PFSK-1 (cell line): ENCODE measurements around the gene CCK.

Experiments used
- FOXP2 ChIP-seq: optimal IDR thresholded peaks from 2 replicates; pipeline ENCODE3; 2011; ENCODE audit warnings: borderline replicate concordance, control low read depth, inconsistent platforms; ENCODE audit not compliant: insufficient read depth; ENCODE audit errors: extremely low read length, extremely low read depth
- POLR2AphosphoS5 ChIP-seq: IDR thresholded peaks from 2 replicates; pipeline ENCODE4 v1.6.1; 2012; ENCODE audit warnings: low read depth, mild to moderate bottlenecking, control low read depth, low read length, moderate library complexity
- REST ChIP-seq, 2 experiments: IDR thresholded peaks; 2 replicates each; pipeline versions ENCODE4 v1.6.1 to v1.8.0; 2011 to 2012; ENCODE audit warnings: low read depth in 2 of 2, low read length in 2 of 2, control low read depth in 1 of 2, inconsistent platforms in 1 of 2, mild to moderate bottlenecking in 1 of 2, moderate library complexity in 1 of 2; ENCODE audit not compliant: insufficient read depth in 1 of 2
- SIN3A ChIP-seq: IDR thresholded peaks from 2 replicates; pipeline ENCODE4 v1.6.1; 2012; ENCODE audit warnings: mild to moderate bottlenecking, low read length, moderate library complexity, borderline replicate concordance; ENCODE audit not compliant: insufficient read depth
- TAF1 ChIP-seq: IDR thresholded peaks from 2 replicates; pipeline ENCODE4 v1.6.1; 2012; ENCODE audit warnings: low read length, control low read depth, borderline replicate concordance; ENCODE audit not compliant: insufficient read depth

DNA sequence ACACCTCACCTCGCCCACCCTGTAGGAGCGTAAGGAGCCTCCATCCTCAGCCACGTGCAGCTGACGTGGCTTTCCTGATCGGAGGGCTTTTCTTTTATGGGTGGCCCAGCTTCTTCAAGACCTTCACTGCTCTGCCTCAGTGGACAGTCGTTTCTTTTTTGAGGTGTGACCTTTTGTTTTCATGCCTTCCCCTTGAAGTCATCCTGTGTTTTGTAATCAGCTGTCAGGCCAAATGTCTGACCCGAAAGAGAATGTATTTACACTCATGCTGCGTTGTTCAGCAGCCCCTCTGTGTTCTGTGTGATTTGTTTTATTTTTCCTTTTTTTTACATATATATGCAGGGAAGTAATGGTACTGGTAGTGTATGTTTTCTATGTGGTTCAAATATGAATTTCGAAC, 41.8 kb downstream of the CCK start:
- no peak for TF ChIP-seq POLR2AphosphoS5
- TF ChIP-seq TAF1 = no peak
- TF ChIP-seq REST (IDR thresholded peaks at IDR 0.05; ENCODE audit: insufficient read depth in 1 of 2, low read depth in 2 of 2, low read length in 2 of 2) = no peak
- TF ChIP-seq SIN3A = no peak
- TF ChIP-seq FOXP2 = no peak
